HL-60 (cell line): ENCODE results near the gene ABHD11.
"Not testable (repeated sequence)": the region's sequence is repeated elsewhere in the genome, so short reads cannot be mapped to it uniquely, and the experiment has no call there.

Source experiments
- DNase-seq, 2 experiments: peaks; one replicate each; pipeline ENCODE4 v3.0.0-alpha.2; 2010 to 2020; ENCODE audit warnings: low read depth in 1 of 2, low spot score in 1 of 2
- H3K27ac ChIP-seq: fragments of 250-450 bp; sonication (Bioruptor Pico); replicated peaks from 2 replicates; pipeline ENCODE4 v1.5.1; 2020; ENCODE audit warnings: mild to moderate bottlenecking, moderate library complexity
- H3K27me3 ChIP-seq: fragments of 250-450 bp; sonication (Bioruptor Pico); 2 replicates; pipeline ENCODE4 v1.5.1; 2021; ENCODE audit warnings: mild to moderate bottlenecking, moderate library complexity; ENCODE audit not compliant: insufficient read depth, poor library complexity, severe bottlenecking
- H3K4me3 ChIP-seq: replicated peaks from 2 replicates; pipeline ENCODE4 v1.5.1; 2011; ENCODE audit warnings: mild to moderate bottlenecking, control low read depth, low read length; ENCODE audit not compliant: insufficient read depth
- GABPA ChIP-seq: IDR thresholded peaks from 2 replicates; pipeline ENCODE4 v1.6.1; 2012; ENCODE audit warnings: low read depth
- POLR2AphosphoS5 ChIP-seq: IDR thresholded peaks from 2 replicates; pipeline ENCODE4 v1.6.1; 2012; ENCODE audit warnings: low read depth
- SPI1 ChIP-seq: IDR thresholded peaks from 2 replicates; pipeline ENCODE4 v1.6.1; 2012; ENCODE audit warnings: low read depth, mild to moderate bottlenecking, borderline replicate concordance
- TF ChIP-seq, protein P1 (sequence below): IDR thresholded peaks from 2 replicates; pipeline ENCODE4 v1.6.1; 2012; ENCODE audit warnings: low read depth; ENCODE audit not compliant: insufficient replicate concordance
- TF ChIP-seq, protein P2 (sequence below): IDR thresholded peaks from one replicate; pipeline ENCODE4 v1.5.1; 2011; ENCODE audit warnings: low read length, control low read depth, inconsistent platforms; ENCODE audit not compliant: insufficient read depth

ABHD11 gene

DNA sequence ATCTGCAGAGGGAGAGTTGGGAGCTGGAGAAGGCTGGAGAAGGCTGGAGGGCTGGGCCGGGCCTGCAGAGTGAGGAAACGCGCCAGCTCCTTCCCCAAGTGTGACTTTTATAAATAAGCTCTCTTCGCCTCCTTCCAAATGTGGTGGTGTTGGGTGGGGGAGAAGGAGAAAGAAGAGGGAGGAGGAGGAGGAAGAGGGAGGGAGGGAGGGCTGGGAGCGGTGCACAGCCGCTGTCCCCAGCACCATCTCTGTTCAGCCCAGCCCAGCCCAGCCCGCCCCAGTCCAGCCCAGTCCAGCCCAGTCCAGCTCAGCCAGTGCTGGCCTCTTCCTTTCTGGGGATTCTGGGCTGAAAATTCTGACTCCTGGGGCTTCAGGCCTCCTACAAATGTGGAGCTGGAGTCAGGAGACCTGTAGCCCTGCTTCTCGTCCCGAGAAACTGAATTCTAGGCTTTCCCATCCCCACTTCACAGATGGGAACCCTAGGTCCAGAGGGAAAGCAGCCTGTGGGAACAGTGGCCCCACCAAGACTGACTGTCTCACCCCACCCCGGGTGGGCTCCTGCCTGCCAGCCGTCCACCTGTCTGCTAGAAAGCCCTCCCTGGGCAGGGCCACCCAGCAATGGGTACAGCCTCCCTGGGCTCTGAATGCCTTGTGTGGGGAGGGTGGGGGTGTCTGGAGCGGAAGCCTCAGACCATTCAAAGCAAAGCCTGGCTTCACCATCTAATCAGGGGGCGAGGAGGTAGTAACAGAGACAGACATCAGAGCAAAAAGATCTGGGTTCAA is 21.4 kb downstream of the ABHD11 start:
- TF ChIP-seq SPI1 (no peak), POLR2AphosphoS5 (no peak), GABPA (no peak)
- TF ChIP-seq, protein P1, sequence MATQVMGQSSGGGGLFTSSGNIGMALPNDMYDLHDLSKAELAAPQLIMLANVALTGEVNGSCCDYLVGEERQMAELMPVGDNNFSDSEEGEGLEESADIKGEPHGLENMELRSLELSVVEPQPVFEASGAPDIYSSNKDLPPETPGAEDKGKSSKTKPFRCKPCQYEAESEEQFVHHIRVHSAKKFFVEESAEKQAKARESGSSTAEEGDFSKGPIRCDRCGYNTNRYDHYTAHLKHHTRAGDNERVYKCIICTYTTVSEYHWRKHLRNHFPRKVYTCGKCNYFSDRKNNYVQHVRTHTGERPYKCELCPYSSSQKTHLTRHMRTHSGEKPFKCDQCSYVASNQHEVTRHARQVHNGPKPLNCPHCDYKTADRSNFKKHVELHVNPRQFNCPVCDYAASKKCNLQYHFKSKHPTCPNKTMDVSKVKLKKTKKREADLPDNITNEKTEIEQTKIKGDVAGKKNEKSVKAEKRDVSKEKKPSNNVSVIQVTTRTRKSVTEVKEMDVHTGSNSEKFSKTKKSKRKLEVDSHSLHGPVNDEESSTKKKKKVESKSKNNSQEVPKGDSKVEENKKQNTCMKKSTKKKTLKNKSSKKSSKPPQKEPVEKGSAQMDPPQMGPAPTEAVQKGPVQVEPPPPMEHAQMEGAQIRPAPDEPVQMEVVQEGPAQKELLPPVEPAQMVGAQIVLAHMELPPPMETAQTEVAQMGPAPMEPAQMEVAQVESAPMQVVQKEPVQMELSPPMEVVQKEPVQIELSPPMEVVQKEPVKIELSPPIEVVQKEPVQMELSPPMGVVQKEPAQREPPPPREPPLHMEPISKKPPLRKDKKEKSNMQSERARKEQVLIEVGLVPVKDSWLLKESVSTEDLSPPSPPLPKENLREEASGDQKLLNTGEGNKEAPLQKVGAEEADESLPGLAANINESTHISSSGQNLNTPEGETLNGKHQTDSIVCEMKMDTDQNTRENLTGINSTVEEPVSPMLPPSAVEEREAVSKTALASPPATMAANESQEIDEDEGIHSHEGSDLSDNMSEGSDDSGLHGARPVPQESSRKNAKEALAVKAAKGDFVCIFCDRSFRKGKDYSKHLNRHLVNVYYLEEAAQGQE, result no peak
- TF ChIP-seq, protein P2, sequence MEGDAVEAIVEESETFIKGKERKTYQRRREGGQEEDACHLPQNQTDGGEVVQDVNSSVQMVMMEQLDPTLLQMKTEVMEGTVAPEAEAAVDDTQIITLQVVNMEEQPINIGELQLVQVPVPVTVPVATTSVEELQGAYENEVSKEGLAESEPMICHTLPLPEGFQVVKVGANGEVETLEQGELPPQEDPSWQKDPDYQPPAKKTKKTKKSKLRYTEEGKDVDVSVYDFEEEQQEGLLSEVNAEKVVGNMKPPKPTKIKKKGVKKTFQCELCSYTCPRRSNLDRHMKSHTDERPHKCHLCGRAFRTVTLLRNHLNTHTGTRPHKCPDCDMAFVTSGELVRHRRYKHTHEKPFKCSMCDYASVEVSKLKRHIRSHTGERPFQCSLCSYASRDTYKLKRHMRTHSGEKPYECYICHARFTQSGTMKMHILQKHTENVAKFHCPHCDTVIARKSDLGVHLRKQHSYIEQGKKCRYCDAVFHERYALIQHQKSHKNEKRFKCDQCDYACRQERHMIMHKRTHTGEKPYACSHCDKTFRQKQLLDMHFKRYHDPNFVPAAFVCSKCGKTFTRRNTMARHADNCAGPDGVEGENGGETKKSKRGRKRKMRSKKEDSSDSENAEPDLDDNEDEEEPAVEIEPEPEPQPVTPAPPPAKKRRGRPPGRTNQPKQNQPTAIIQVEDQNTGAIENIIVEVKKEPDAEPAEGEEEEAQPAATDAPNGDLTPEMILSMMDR, result no peak
- no peak overlapping the region; the same call in 1 of the 2 replicates for H3K27ac ChIP-seq
- no peak for DNase-seq
- no peak overlapping the region for H3K4me3 ChIP-seq
- H3K27me3 ChIP-seq, result peaks cover 2% of the 10 kb centered on the region

DNA sequence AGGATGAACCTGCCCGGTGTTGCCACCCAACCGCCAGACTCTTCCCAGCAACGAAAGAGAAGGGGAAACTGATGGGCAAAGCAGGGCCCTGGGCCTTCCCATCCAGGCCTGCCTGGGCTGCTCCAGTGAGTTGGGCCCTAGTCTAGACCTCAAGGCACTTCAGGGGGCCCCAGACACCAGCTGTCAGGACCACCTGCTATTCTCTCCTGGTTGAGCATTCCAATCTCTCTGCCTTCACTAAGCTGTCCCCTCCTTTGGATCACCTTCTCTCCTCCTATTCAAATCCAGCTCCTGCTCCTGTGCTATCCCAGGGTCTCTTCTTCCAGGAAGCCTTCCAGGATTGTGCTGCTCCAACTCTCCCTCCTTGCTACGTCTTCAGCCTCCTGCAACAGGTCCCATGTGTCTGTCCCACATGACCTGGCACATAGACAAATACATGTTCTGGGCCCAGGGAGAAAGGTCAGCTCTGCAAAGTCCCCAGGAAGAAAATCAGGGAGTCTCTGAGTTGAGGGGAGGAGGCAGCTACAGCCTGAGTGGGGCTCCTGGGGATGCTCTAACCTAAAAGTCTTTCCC is 22.2 kb downstream of the ABHD11 start:
- DNase-seq, result no peak
- no peak overlapping the region for H3K27ac ChIP-seq
- H3K27me3 ChIP-seq, result peaks cover 2% of the 10 kb centered on the region
- no peak overlapping the region for H3K4me3 ChIP-seq
- TF ChIP-seq SPI1 (no peak), GABPA (no peak), POLR2AphosphoS5 (no peak)
- TF ChIP-seq, protein P2, result no peak
- TF ChIP-seq, protein P1, result no peak

DNA sequence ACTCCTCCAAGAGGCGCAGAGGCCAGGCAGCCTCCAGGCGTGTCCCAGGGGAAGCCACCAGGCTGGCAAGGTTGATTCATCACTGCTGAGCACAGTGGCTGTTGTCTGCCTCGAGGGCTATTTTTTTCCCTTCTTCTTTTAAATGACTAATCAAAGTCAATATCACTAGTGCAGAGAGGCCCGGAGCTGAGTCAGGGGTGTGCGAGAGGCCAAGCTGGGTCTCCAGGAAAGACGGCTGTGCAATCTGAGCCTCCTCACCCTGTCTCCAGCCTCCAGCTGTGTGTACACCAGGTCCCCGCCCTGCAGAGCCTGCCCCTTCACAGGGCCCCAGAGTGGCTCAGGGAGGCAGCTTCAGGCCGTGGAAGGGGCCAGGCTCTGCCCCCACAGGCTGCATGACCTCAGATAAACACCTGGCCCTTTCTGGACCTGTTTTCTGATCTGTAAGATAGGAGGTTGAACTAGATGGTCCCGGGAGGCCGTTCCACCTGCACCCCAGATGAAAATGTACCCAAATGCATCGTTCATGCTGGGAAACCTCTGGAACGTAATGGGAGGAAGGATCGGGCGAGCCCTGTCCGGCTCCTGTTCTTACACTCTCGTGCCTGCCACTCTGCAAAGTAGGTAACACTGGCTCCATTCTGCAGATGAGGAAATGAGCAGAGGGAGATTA is 22.8 kb downstream of the ABHD11 start:
- Histone ChIP-seq H3K27ac (no peak overlapping the region), H3K4me3 (no peak overlapping the region), H3K27me3 (peaks cover 2% of the 10 kb centered on the region)
- peak; percentile 50; the same call in 1 of the 2 replicates for TF ChIP-seq POLR2AphosphoS5
- TF ChIP-seq, protein P2, result no peak
- peak; percentile 67 to 74 for DNase-seq

DNA sequence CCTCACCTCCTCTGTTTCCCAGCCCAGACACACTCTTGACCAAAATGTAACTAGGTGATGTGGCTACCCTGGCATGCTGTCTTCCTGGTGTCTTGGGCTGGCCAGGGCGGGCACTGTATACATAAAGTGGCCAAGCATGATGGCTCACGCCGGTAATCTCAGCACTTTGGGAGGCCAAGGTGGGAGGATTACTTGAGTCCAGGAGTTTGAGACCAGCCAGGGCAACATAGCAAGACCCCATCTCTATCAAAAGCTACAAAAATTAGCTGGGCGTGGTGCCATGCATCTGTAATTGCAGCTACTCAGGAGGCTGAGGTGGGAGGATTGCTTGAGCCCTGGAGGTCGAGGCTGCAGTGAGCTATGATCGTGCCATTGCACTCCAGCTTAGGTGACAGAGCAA is 25.3 kb downstream of the ABHD11 start:
- H3K27me3 ChIP-seq, DNase-seq, H3K4me3 ChIP-seq, H3K27ac ChIP-seq: not testable (repeated sequence)
